ENCODE data around the gene USP28.
"Not testable (repeated sequence)": the region's sequence is repeated elsewhere in the genome, so short reads cannot be mapped to it uniquely, and the experiment has no call there.

USP28 gene

GRCh38 chr11:113829751-113830150 is 45.6 kb downstream of the USP28 start:
- no peak for FAIRE-seq

- FAIRE-seq, result no peak
Observed at GRCh38 chr11:113828191-113828590, 47.2 kb downstream of the USP28 start.

GRCh38 chr11:113827477-113827876 is 47.9 kb downstream of the USP28 start:
- peak; percentile 31 for FAIRE-seq

- FAIRE-seq, result no peak
Observed at GRCh38 chr11:113818426-113818825, 56.9 kb downstream of the USP28 start.

GRCh38 chr11:113817626-113818025 is 57.7 kb downstream of the USP28 start:
- FAIRE-seq, result no peak

GRCh38 chr11:113817162-113817561 is 58.2 kb downstream of the USP28 start:
- no peak for FAIRE-seq

GRCh38 chr11:113814181-113814580 is 61.2 kb downstream of the USP28 start:
- FAIRE-seq, result no peak

- FAIRE-seq, result no peak
Observed at GRCh38 chr11:113808931-113809330, 66.4 kb downstream of the USP28 start.

GRCh38 chr11:113806406-113806805 is 69.0 kb downstream of the USP28 start:
- no peak for FAIRE-seq

- no peak for FAIRE-seq
Observed at GRCh38 chr11:113805640-113806039, 69.7 kb downstream of the USP28 start.

GRCh38 chr11:113802621-113803020 is 72.8 kb downstream of the USP28 start:
- no peak for FAIRE-seq

GRCh38 chr11:113796663-113797259 is 78.6 kb downstream of the USP28 start:
- no peak for FAIRE-seq

- no peak for FAIRE-seq
Observed at GRCh38 chr11:113789675-113790320, 85.6 kb downstream of the USP28 start.

GRCh38 chr11:113789016-113789415 is 86.4 kb downstream of the USP28 start:
- not testable (repeated sequence) for FAIRE-seq

GRCh38 chr11:113782134-113782533 is 93.2 kb downstream of the USP28 start:
- no peak for FAIRE-seq

- FAIRE-seq, result no peak
Observed at GRCh38 chr11:113781682-113782081, 93.7 kb downstream of the USP28 start.

- FAIRE-seq, result no peak
Observed at GRCh38 chr11:113779496-113779895, 95.9 kb downstream of the USP28 start, which contains the start of gene CLDN25. CLDN25 (plus strand) TSS chr11:113779796; CDS start chr11:113779796, 0 bp downstream.

- FAIRE-seq, result no peak
Observed at GRCh38 chr11:113778111-113778910, 97.1 kb downstream of the USP28 start.

GRCh38 chr11:113774174-113774503 is 101.2 kb downstream of the USP28 start:
- FAIRE-seq, result peak; percentile 87

- peak; percentile 57 for FAIRE-seq
Observed at GRCh38 chr11:113773416-113774173, 101.8 kb downstream of the USP28 start, which contains the start of gene ZW10. ZW10 (minus strand) TSS chr11:113773692; CDS start chr11:113773666, 26 bp downstream.

GRCh38 chr11:113773092-113773415 is 102.3 kb downstream of the USP28 start:
- no peak for FAIRE-seq

- FAIRE-seq, result no peak
Observed at GRCh38 chr11:113771964-113772363, 103.4 kb downstream of the USP28 start.
